SH-SY5Y (cell line): ENCODE data around the gene PPP1R3C.

Source experiments
- GATA2 ChIP-seq: IDR thresholded peaks from 2 replicates; pipeline ENCODE4 v1.6.1; 2011; ENCODE audit warnings: mild to moderate bottlenecking, low read depth, low read length
- GATA3 ChIP-seq: IDR thresholded peaks from 2 replicates; pipeline ENCODE4 v1.6.1; 2011; ENCODE audit warnings: low read depth, mild to moderate bottlenecking, low read length, moderate library complexity

DNA sequence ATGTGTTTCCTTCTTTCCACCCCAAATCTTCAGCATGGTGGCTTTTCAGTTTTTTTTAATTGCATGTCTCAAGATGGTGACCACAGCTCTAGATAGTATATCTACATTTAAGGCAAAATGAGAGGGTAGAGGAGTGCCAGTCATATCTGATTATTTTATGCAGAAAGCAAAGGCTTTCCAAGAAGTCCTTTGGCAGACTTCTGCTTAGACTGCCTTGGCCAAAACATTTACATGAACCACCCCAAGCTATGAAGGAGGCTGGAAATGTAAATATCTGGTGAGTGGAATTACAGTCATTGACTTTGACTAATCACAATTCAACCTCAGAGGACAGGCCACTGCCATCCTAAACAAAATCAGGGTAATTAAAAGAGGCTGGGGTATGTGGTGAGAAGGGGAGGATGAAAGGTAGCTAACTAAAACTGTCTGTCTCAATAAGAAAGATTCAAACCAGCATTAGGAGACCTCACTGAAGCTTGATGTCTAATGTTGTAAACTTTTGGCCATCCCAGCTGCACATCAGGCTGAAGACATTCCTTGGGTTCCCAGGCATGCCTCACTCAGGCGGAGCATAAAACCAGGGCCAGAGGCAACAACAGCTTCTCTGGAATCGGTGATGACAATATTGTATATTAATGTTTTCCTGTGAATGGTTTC, 53.4 kb downstream of the PPP1R3C start:
- TF ChIP-seq GATA3, result no peak
- TF ChIP-seq GATA2, result no peak
